ENCODE data around the gene OR5A2. TPM values are rescaled to one million over a fixed set of nuclear protein-coding genes. Genes with fewer than 3 reads are reported as not detected.

OR5A2 gene
- total and polyA plus RNA-seq, 2 of the 8 experiments (the other 6 are each of a cell fraction or from before 2014, with no cell fraction given): not detected

DNA sequence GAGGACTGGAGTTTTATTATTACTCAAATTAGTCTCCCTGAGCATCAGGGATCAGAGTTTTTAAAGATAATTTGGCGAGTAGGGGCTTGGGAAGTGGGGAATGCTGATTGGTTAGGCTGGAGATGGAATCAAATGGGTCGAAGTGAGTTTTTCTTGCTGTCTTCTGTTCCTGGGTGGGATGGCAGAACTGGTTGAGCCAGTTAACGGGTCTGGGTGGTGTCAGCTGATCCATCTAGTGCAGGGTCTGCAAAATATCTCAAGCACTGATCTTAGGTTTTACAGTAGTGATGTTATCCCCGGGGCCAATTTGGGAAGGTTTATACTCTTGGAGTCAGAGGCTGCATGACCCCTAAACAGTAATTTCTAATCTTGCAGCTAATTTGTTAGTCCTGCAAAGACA is 1.1 kb downstream of the OR5A2 start:
- H3K79me1 ChIP-seq (ENCODE audit: low read depth, low read length): no peaks in the 10 kb centered on the region
- H3K4me3 ChIP-seq (ENCODE audit: extremely low read depth in 1 of 4, insufficient read depth in 2 of 4, low read depth in 3 of 4, low read length in 4 of 4): no peak overlapping the region
- H3K14ac ChIP-seq (ENCODE audit: insufficient read length): no peak overlapping the region
- no peak overlapping the region for H2BK12ac ChIP-seq (ENCODE audit: low read depth, low read length)
- peaks cover 3 to 7% (median 4%) of the 10 kb centered on the region in 4 experiments; a peak in 6 of 7 replicates for H3K4me1 ChIP-seq (replicated peaks in 1 of 4; ENCODE audit: control insufficient read depth in 3 of 4, insufficient read depth in 4 of 4, low read length in 3 of 4)
- no peak overlapping the region for H4K91ac ChIP-seq (replicated peaks; ENCODE audit: insufficient read length, low read length)
- H3K18ac ChIP-seq (ENCODE audit: extremely low read depth, low read length): no peak overlapping the region
- DNase-seq (ENCODE audit: low read depth in 1 of 2, low spot score in 2 of 2): no peak
- no peak overlapping the region for H4K8ac ChIP-seq (ENCODE audit: extremely low read depth, insufficient read depth, low read length)
- no peaks in the 10 kb centered on the region for H3K23me2 ChIP-seq (ENCODE audit: low read depth, low read length)
- no peak overlapping the region for H3K9ac ChIP-seq (replicated peaks in 1 of 4; ENCODE audit: extremely low read depth in 1 of 4, low read depth in 3 of 4, low read length in 3 of 4)
- no peaks in the 10 kb centered on the region for H3K36me3 ChIP-seq (ENCODE audit: control insufficient read depth in 2 of 4, insufficient read depth in 4 of 4, low read length in 3 of 4)
- H2AFZ ChIP-seq (ENCODE audit: low read length): peak overlapping the region; percentile 91
- H3K56ac ChIP-seq (replicated peaks; ENCODE audit: insufficient read length, low read depth, low read length): no peak overlapping the region
- H3K27me3 ChIP-seq (replicated peaks in 1 of 4; ENCODE audit: control insufficient read depth in 3 of 4, extremely low read depth in 1 of 4, insufficient read depth in 3 of 4, low read length in 3 of 4): no peaks in the 10 kb centered on the region
- H3K23ac ChIP-seq (ENCODE audit: insufficient read length): no peak overlapping the region
- TF ChIP-seq CHD2 (IDR thresholded peaks at IDR 0.05; ENCODE audit: low read length) (no peak), CBX5 (IDR thresholded peaks at IDR 0.05; ENCODE audit: low read depth, low read length) (no peak), POLR2AphosphoS5 (IDR thresholded peaks at IDR 0.05; ENCODE audit: low read depth, low read length) (no peak), CTCF (IDR thresholded peaks at IDR 0.05; ENCODE audit: control extremely low read depth in 1 of 3, insufficient read depth in 1 of 3, low read depth in 1 of 3, low read length in 3 of 3) (no peak), HDAC6 (IDR thresholded peaks at IDR 0.05; ENCODE audit: low read depth, low read length) (no peak)
- TF ChIP-seq, protein P1, sequence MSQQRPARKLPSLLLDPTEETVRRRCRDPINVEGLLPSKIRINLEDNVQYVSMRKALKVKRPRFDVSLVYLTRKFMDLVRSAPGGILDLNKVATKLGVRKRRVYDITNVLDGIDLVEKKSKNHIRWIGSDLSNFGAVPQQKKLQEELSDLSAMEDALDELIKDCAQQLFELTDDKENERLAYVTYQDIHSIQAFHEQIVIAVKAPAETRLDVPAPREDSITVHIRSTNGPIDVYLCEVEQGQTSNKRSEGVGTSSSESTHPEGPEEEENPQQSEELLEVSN (IDR thresholded peaks at IDR 0.05): no peak
- 70% methylated on average over 4 of the region's 4 CpGs; no CpG with 5 or more reads in 1 of the 2 experiments for WGBS, 2 experiments (ENCODE audit: extremely low coverage in 1 of 2, insufficient coverage in 1 of 2, insufficient read length in 1 of 2, insufficient replicate concordance in 2 of 2, low coverage in 1 of 2, low lambda C conversion rate in 2 of 2, missing lambda C conversion rate in 1 of 2)
- H4K20me1 ChIP-seq (replicated peaks in 1 of 2; ENCODE audit: control insufficient read depth in 1 of 2, insufficient read depth in 2 of 2, low read length in 2 of 2): no peaks in the 10 kb centered on the region
- no peaks in the 10 kb centered on the region for H3K9me3 ChIP-seq (ENCODE audit: insufficient read depth in 2 of 2, low read depth in 1 of 2, low read length in 1 of 2)
- no peak overlapping the region; the same call in 1 of the 2 replicates for H2BK20ac ChIP-seq (ENCODE audit: low read length)
- H2AK5ac ChIP-seq (ENCODE audit: low read depth, low read length): no peak overlapping the region
- H3K79me2 ChIP-seq (ENCODE audit: control insufficient read depth in 1 of 2, insufficient read depth in 2 of 2, low read length in 2 of 2): no peaks in the 10 kb centered on the region
- H3K4ac ChIP-seq (replicated peaks; ENCODE audit: insufficient read length, low read depth, low read length): no peak overlapping the region
- ChIA-PET CTCF (ENCODE audit: partially characterized antibody) (interaction anchor here (1.4 to 2.7 kb wide), 6 partner anchors 8 to 253 kb away, joined by 3 to 9 read pairs (median 5); partner anchors contain the start of genes DTX4 and OR5A1), POLR2A (ENCODE audit: partially characterized antibody) (interaction anchor here (1.5 kb wide), 2 partner anchors 170 to 253 kb away, joined by 4 to 5 read pairs; partner anchors contain the start of gene DTX4)
- no peak overlapping the region for H4K5ac ChIP-seq (ENCODE audit: insufficient read length, low read depth, low read length)
- H3K4me2 ChIP-seq (ENCODE audit: insufficient read depth in 1 of 2, low read depth in 2 of 2, low read length in 2 of 2): no peak overlapping the region; a peak in 1 of 4 replicates
- H3K27ac ChIP-seq (ENCODE audit: low read depth, low read length): no peak overlapping the region
- no peak overlapping the region for H2BK120ac ChIP-seq (replicated peaks; ENCODE audit: low read depth, low read length)
- H2BK15ac ChIP-seq (ENCODE audit: low read length): no peak overlapping the region
- FAIRE-seq: no peak
- no peak overlapping the region; the same call in 1 of the 2 replicates for H2BK5ac ChIP-seq (ENCODE audit: low read depth, low read length)

Measured in H1 (cell line).